ENCODE measurements around the gene C1QA. TPM values are rescaled to one million over a fixed set of nuclear protein-coding genes. Genes with fewer than 3 reads are reported as not detected.

Gene C1QA
- total RNA-seq, 1 experiment from 2014 or later, result not detected

DNA sequence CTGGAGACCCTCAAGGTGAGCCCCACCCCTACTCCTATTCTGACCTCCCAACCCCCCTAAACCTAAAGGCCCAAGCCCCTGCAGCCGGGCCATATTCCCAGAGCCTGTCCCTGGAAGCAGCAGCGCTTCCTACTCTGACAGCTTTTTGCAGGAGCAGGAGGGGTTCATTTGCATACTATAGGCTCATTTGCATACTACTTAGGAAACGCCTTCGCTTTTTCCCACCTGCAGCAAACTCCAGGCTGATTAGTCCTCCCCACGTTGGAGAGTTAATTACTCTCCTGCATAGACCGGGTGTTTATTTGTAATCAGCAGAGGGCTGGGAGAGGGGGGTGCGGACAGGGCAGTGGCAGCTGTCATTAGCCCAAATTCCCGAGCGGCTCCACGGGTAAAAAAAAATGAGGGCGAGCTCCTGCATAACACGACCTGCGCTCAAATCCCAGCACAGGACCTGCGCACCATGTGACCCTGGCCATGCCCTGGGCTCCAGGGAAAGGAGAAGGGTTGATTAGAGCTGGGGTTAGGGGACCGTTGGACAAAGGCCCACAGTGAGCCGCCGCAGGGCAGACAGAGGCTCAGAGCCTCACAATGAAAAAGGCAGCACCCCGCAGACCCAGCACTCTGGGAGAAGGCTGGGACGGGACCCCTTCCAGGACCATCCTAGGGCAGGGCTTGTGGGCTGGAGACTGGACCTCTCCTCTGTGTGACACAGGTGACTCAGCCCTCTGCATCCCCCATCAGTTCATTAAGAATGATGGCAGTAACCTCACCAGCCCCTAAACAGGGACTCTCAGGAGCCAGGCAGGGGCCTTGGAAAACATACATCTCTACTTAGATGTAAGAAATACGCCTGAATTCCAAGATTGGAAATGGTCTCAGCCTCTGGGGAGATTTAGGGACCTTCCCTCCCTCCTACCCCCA is 9.9 kb upstream of the C1QA start:
- Histone ChIP-seq H3K79me2 (ENCODE audit: low read depth) (no peaks in the 10 kb centered on the region), H4K20me1 (ENCODE audit: insufficient read depth) (no peaks in the 10 kb centered on the region), H3K4me2 (no peak overlapping the region), H3K9me3 (ENCODE audit: insufficient read depth, low read depth) (no peaks in the 10 kb centered on the region), H3K4me1 (replicated peaks; ENCODE audit: insufficient read depth) (no peaks in the 10 kb centered on the region), H3K27me3 (ENCODE audit: insufficient read depth, low read depth) (peaks cover 62% of the 10 kb centered on the region), H3F3A (ENCODE audit: insufficient read depth, low read depth) (no peaks in the 10 kb centered on the region), H3K9me2 (ENCODE audit: insufficient read depth) (no peaks in the 10 kb centered on the region), H3K27ac (no peak overlapping the region), H3K4me3 (no peak overlapping the region), H3K36me3 (ENCODE audit: low read depth) (no peaks in the 10 kb centered on the region), H2AFZ (no peak overlapping the region)
- CTCF ChIA-PET, result no interaction called here
- no peak for TF ChIP-seq CTCF (conservative IDR thresholded peaks at IDR 0.05)
- no peak for TF ChIP-seq EZH2 (IDR thresholded peaks at IDR 0.05; ENCODE audit: low read depth)
- DNase-seq, result no peak
- no TSS peak for BruUV-seq (replicated peaks)
- POLR2A ChIA-PET (ENCODE audit: unreplicated experiment), result interaction anchor here (0.6 to 0.7 kb wide), 2 partner anchors 433 to 635 kb away, joined by 3 to 7 read pairs; no protein-coding TSS in a partner anchor
- intact Hi-C loops (cut with micrococcal nuclease; ENCODE audit: unreplicated experiment), result no loop called here

GRCh38 chr1:22627331-22627730 is 9.1 kb upstream of the C1QA start:
- ChIA-PET CTCF (no interaction called here), POLR2A (ENCODE audit: unreplicated experiment) (interaction anchor here (0.6 to 0.7 kb wide), 2 partner anchors 433 to 634 kb away, joined by 3 to 7 read pairs; no protein-coding TSS in a partner anchor)
- no peak overlapping the region for H2AFZ ChIP-seq
- H3K9me2 ChIP-seq (ENCODE audit: insufficient read depth), result no peaks in the 10 kb centered on the region
- no peaks in the 10 kb centered on the region for H3K9me3 ChIP-seq (ENCODE audit: insufficient read depth, low read depth)
- no peak for TF ChIP-seq CTCF (conservative IDR thresholded peaks at IDR 0.05)
- TF ChIP-seq EZH2 (IDR thresholded peaks at IDR 0.05; ENCODE audit: low read depth), result no peak
- H3K27me3 ChIP-seq (ENCODE audit: insufficient read depth, low read depth), result peaks cover 53% of the 10 kb centered on the region
- no peaks in the 10 kb centered on the region for H3F3A ChIP-seq (ENCODE audit: insufficient read depth, low read depth)
- no peaks in the 10 kb centered on the region for H3K36me3 ChIP-seq (ENCODE audit: low read depth)
- no peak overlapping the region for H3K27ac ChIP-seq
- H3K4me3 ChIP-seq, result no peak overlapping the region
- DNase-seq, result no peak
- no peaks in the 10 kb centered on the region for H4K20me1 ChIP-seq (ENCODE audit: insufficient read depth)
- H3K4me1 ChIP-seq (replicated peaks; ENCODE audit: insufficient read depth), result no peaks in the 10 kb centered on the region
- intact Hi-C loops (cut with micrococcal nuclease; ENCODE audit: unreplicated experiment), result no loop called here
- no TSS peak for BruUV-seq (replicated peaks)
- no peak overlapping the region for H3K4me2 ChIP-seq
- no peaks in the 10 kb centered on the region for H3K79me2 ChIP-seq (ENCODE audit: low read depth)

- Histone ChIP-seq H3K36me3 (ENCODE audit: low read depth) (no peaks in the 10 kb centered on the region), H4K20me1 (ENCODE audit: insufficient read depth) (no peaks in the 10 kb centered on the region), H3K9me2 (ENCODE audit: insufficient read depth) (no peaks in the 10 kb centered on the region), H2AFZ (no peak overlapping the region), H3K79me2 (ENCODE audit: low read depth) (no peaks in the 10 kb centered on the region), H3F3A (ENCODE audit: insufficient read depth, low read depth) (no peaks in the 10 kb centered on the region), H3K27me3 (ENCODE audit: insufficient read depth, low read depth) (peaks cover 51% of the 10 kb centered on the region), H3K27ac (no peak overlapping the region), H3K4me2 (no peak overlapping the region), H3K4me1 (replicated peaks; ENCODE audit: insufficient read depth) (no peaks in the 10 kb centered on the region), H3K9me3 (ENCODE audit: insufficient read depth, low read depth) (no peaks in the 10 kb centered on the region), H3K4me3 (no peak overlapping the region)
- BruUV-seq (replicated peaks), result no TSS peak
- TF ChIP-seq CTCF (conservative IDR thresholded peaks at IDR 0.05), result no peak
- no peak for TF ChIP-seq EZH2 (IDR thresholded peaks at IDR 0.05; ENCODE audit: low read depth)
- peak in 1 of 2 experiments; percentile 16 for DNase-seq
- intact Hi-C loops (cut with micrococcal nuclease; ENCODE audit: unreplicated experiment), result no loop called here
- POLR2A ChIA-PET (ENCODE audit: unreplicated experiment), result no interaction called here
- CTCF ChIA-PET, result no interaction called here
These were observed 7.6 kb upstream of the C1QA start for GRCh38 chr1:22628698-22629444.
